Panc1 (cell line): ENCODE measurements around the gene PKD1. TPM values are rescaled to one million over a fixed set of nuclear protein-coding genes. Genes with fewer than 3 reads are reported as not detected.

Experiments
- ATAC-seq: fragments of 200-7000 bp; cut with Tn5 transposase; 2 replicates; pipeline ENCODE4 v1.9.1; 2020; ENCODE audit warnings: mild to moderate bottlenecking, moderate library complexity
- BruUV-seq: library from RNA; stranded (reverse); fragments of 400-500 nt; replicated peaks from 2 replicates; lab custom pipeline; 2021; lab: Mats Ljungman, UMichigan
- CTCF ChIA-PET: fragments of 300-600 bp; sonication (Branson Sonifier 250); formaldehyde crosslinking; loops from one replicate; lab custom pipeline; 2022; ENCODE audit warnings: antibody characterized with exemption; lab: Charles Lee
- POLR2A ChIA-PET: fragments of 300-600 bp; sonication (Branson Sonifier 250); formaldehyde crosslinking; loops from one replicate; lab custom pipeline; 2022; ENCODE audit warnings: antibody characterized with exemption; lab: Charles Lee
- DNase-seq: peaks from one replicate; pipeline ENCODE4 v3.0.0-alpha.2; 2010; ENCODE audit warnings: low read depth, low spot score
- H3K27ac ChIP-seq: 2 replicates; pipeline ENCODE4 v1.5.1; 2011; ENCODE audit warnings: mild to moderate bottlenecking, low read length, inconsistent platforms
- H3K27me3 ChIP-seq: fragments of 200-500 bp; sonication (Bioruptor generic); 2 replicates; pipeline ENCODE4 v1.6.0; 2014; ENCODE audit warnings: low read length, inconsistent platforms; ENCODE audit not compliant: control insufficient read depth, insufficient read depth
- H3K36me3 ChIP-seq: fragments of 200-500 bp; sonication (Bioruptor generic); 2 replicates; pipeline ENCODE4 v1.5.1; 2014; ENCODE audit warnings: inconsistent platforms, mild to moderate bottlenecking, low read length, moderate library complexity; ENCODE audit not compliant: control insufficient read depth, insufficient read depth
- H3K4me1 ChIP-seq: 2 replicates; pipeline ENCODE4 v1.5.1; 2011; ENCODE audit warnings: inconsistent platforms, mild to moderate bottlenecking, low read length, moderate library complexity; ENCODE audit not compliant: control insufficient read depth, insufficient read depth
- H3K4me3 ChIP-seq, 2 experiments: 2 replicates each; pipeline ENCODE4 v1.5.1; 2011 to 2012; ENCODE audit warnings: low read depth in 2 of 2, low read length in 2 of 2, mild to moderate bottlenecking in 2 of 2, inconsistent platforms in 1 of 2, moderate library complexity in 1 of 2
- H3K9me3 ChIP-seq: fragments of 200-500 bp; sonication (Bioruptor generic); 2 replicates; pipeline ENCODE4 v1.5.1; 2014; ENCODE audit warnings: low read depth, mild to moderate bottlenecking, inconsistent platforms, low read length, moderate library complexity; ENCODE audit not compliant: control insufficient read depth, insufficient read depth
- POLR2AphosphoS5 ChIP-seq: IDR thresholded peaks from 2 replicates; pipeline ENCODE4 v1.6.1; 2012; ENCODE audit warnings: mild to moderate bottlenecking, low read depth, low read length, moderate library complexity
- SIN3A ChIP-seq: IDR thresholded peaks from 2 replicates; pipeline ENCODE4 v1.6.1; 2012; ENCODE audit warnings: low read depth, mild to moderate bottlenecking, low read length, moderate library complexity, borderline replicate concordance; ENCODE audit not compliant: insufficient read depth
- TCF7L2 ChIP-seq: IDR thresholded peaks from 2 replicates; pipeline ENCODE4 v1.6.1; 2011; ENCODE audit warnings: mild to moderate bottlenecking, low read depth, low read length, inconsistent platforms
- in situ Hi-C: cut with HindIII; loops from 2 replicates; pipeline ENCODE4 v1.10.0; 2016; ENCODE audit warnings: low sequenced_read_pairs, low pct_unique_long_range_greater_than_20kb
- intact Hi-C: fragments of 100-400 bp; cut with micrococcal nuclease; formaldehyde crosslinking; loops from one replicate; pipeline ENCODE4 v1.10.0; 2022; ENCODE audit not compliant: unreplicated experiment
- total RNA-seq: library from RNA; stranded (reverse); gene quantifications from one replicate; pipeline ENCODE4 v1.2.1, GENCODE V29; 2021; ENCODE audit not compliant: unreplicated experiment
- TF ChIP-seq, protein P1 (sequence below), 2 experiments: IDR thresholded peaks; 2 replicates each; pipeline ENCODE4 v1.6.1; 2011 to 2012; ENCODE audit warnings: low read depth in 2 of 2, control low read depth in 1 of 2, low read length in 1 of 2, mild to moderate bottlenecking in 1 of 2, moderate library complexity in 1 of 2; ENCODE audit not compliant: insufficient read depth in 1 of 2
- TF ChIP-seq, protein P2 (sequence below): fragments of 450-650 bp; IDR thresholded peaks from 2 replicates; pipeline ENCODE4 v1.5.1; 2017; ENCODE audit warnings: mild to moderate bottlenecking

The PKD1 gene
- total RNA-seq, 1 experiment from 2014 or later: 279 TPM

DNA sequence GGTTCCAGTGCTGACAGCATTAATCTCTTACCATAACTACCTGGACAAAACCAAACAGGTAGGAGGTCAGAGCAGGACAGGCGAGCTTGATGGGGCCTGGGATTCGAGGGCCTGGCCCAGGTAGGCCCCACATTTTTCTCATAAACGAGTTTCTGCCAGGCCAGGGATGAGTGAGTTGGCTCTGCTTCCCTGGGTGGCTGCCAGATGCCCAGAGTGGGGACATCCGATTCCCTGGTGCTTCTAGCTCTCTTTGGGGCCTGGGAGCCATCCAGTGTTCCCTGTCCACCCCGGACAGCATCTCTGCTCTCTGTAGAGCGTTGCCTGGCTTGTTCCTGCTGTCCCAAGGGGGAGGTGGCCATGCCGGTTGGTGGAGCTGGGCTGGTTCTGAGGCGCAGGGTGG, 62.8 kb downstream of the PKD1 start:
- no peaks in the 10 kb centered on the region for H3K9me3 ChIP-seq
- intact Hi-C loops: no loop called here
- no peak overlapping the region for H3K27ac ChIP-seq
- H3K4me3 ChIP-seq: no peak overlapping the region
- no peaks in the 10 kb centered on the region; the same call in 1 of the 2 replicates for H3K36me3 ChIP-seq
- ChIA-PET CTCF (no interaction called here), POLR2A (no interaction called here)
- DNase-seq (no peak), ATAC-seq (no peak)
- no TSS peak for BruUV-seq
- TF ChIP-seq TCF7L2 (no peak), POLR2AphosphoS5 (no peak), SIN3A (no peak)
- TF ChIP-seq, protein P1, sequence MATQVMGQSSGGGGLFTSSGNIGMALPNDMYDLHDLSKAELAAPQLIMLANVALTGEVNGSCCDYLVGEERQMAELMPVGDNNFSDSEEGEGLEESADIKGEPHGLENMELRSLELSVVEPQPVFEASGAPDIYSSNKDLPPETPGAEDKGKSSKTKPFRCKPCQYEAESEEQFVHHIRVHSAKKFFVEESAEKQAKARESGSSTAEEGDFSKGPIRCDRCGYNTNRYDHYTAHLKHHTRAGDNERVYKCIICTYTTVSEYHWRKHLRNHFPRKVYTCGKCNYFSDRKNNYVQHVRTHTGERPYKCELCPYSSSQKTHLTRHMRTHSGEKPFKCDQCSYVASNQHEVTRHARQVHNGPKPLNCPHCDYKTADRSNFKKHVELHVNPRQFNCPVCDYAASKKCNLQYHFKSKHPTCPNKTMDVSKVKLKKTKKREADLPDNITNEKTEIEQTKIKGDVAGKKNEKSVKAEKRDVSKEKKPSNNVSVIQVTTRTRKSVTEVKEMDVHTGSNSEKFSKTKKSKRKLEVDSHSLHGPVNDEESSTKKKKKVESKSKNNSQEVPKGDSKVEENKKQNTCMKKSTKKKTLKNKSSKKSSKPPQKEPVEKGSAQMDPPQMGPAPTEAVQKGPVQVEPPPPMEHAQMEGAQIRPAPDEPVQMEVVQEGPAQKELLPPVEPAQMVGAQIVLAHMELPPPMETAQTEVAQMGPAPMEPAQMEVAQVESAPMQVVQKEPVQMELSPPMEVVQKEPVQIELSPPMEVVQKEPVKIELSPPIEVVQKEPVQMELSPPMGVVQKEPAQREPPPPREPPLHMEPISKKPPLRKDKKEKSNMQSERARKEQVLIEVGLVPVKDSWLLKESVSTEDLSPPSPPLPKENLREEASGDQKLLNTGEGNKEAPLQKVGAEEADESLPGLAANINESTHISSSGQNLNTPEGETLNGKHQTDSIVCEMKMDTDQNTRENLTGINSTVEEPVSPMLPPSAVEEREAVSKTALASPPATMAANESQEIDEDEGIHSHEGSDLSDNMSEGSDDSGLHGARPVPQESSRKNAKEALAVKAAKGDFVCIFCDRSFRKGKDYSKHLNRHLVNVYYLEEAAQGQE (IDR thresholded peaks at IDR 0.05; ENCODE audit: insufficient read depth in 1 of 2, low read depth in 2 of 2, low read length in 1 of 2): no peak
- TF ChIP-seq, protein P2, sequence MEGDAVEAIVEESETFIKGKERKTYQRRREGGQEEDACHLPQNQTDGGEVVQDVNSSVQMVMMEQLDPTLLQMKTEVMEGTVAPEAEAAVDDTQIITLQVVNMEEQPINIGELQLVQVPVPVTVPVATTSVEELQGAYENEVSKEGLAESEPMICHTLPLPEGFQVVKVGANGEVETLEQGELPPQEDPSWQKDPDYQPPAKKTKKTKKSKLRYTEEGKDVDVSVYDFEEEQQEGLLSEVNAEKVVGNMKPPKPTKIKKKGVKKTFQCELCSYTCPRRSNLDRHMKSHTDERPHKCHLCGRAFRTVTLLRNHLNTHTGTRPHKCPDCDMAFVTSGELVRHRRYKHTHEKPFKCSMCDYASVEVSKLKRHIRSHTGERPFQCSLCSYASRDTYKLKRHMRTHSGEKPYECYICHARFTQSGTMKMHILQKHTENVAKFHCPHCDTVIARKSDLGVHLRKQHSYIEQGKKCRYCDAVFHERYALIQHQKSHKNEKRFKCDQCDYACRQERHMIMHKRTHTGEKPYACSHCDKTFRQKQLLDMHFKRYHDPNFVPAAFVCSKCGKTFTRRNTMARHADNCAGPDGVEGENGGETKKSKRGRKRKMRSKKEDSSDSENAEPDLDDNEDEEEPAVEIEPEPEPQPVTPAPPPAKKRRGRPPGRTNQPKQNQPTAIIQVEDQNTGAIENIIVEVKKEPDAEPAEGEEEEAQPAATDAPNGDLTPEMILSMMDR: no peak
- in situ Hi-C loops: no loop called here
- no peaks in the 10 kb centered on the region for H3K27me3 ChIP-seq
- H3K4me1 ChIP-seq: no peaks in the 10 kb centered on the region

DNA sequence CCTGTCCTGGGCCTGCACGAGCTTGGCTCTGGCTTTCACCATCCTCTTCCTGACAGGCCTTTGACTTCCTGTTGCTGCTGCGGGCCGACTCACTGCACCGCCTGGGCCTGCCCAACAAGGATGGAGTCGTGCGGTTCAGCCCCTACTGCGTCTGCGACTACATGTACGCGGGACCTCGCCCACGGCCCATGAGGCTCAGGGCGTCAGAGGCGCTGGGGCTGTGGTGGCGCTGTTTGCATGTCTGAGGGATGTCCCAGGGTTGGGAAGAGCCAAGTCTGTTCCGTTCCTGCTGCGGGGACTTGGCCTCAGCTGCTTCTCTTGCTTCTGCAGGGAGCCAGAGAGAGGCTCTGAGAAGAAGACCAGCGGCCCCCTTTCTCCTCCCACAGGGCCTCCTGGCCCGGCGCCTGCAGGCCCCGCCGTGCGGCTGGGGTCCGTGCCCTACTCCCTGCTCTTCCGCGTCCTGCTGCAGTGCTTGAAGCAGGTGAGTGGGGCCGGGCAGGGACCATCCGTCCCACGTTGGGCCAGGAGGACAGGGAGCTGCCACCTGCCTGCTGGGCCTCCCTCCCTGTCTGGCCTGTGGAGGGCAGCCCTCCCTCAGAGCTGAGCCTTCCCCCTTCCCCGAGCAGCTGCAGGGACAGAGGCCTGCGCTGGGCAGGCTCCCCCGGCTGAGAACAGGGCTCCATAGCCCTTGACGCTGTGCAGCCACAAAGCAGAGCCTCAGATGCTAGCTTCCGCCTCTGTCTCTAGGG, 64.1 kb downstream of the PKD1 start:
- H3K4me1 ChIP-seq: no peaks in the 10 kb centered on the region
- no peaks in the 10 kb centered on the region for H3K27me3 ChIP-seq
- H3K9me3 ChIP-seq: no peaks in the 10 kb centered on the region
- BruUV-seq: no TSS peak
- in situ Hi-C loops: no loop called here
- intact Hi-C loops: no loop called here
- H3K27ac ChIP-seq: no peak overlapping the region
- TF ChIP-seq SIN3A: no peak
- no peak for TF ChIP-seq TCF7L2
- no peak for TF ChIP-seq POLR2AphosphoS5
- TF ChIP-seq, protein P1 (IDR thresholded peaks at IDR 0.05; ENCODE audit: insufficient read depth in 1 of 2, low read depth in 2 of 2, low read length in 1 of 2): no peak
- TF ChIP-seq, protein P2: no peak
- H3K36me3 ChIP-seq: no peaks in the 10 kb centered on the region; the same call in 1 of the 2 replicates
- no peak for DNase-seq
- ChIA-PET POLR2A (no interaction called here), CTCF (no interaction called here)
- ATAC-seq: peak; percentile 72; the same call in 1 of the 2 replicates
- no peak overlapping the region for H3K4me3 ChIP-seq
